GM12875 (cell line): ENCODE results near the gene JCAD.
"Not testable (repeated sequence)": the region's sequence is repeated elsewhere in the genome, so short reads cannot be mapped to it uniquely, and the experiment has no call there.

Experiments used
- H3K4me3 ChIP-seq: one replicate; pipeline ENCODE4 v1.5.1; 2011; ENCODE audit warnings: low read depth, low read length, control low read depth
- TF ChIP-seq, protein P1 (sequence below): IDR thresholded peaks from 2 replicates; pipeline ENCODE4 v1.5.1; 2011; ENCODE audit warnings: low read depth, mild to moderate bottlenecking, control low read depth, inconsistent platforms, low read length, moderate library complexity, borderline replicate concordance; ENCODE audit not compliant: insufficient read depth

JCAD gene

GRCh38 chr10:30011956-30012647 lies 47.3 kb downstream of the JCAD start:
- H3K4me3 ChIP-seq = no peak overlapping the region
- TF ChIP-seq, protein P1, sequence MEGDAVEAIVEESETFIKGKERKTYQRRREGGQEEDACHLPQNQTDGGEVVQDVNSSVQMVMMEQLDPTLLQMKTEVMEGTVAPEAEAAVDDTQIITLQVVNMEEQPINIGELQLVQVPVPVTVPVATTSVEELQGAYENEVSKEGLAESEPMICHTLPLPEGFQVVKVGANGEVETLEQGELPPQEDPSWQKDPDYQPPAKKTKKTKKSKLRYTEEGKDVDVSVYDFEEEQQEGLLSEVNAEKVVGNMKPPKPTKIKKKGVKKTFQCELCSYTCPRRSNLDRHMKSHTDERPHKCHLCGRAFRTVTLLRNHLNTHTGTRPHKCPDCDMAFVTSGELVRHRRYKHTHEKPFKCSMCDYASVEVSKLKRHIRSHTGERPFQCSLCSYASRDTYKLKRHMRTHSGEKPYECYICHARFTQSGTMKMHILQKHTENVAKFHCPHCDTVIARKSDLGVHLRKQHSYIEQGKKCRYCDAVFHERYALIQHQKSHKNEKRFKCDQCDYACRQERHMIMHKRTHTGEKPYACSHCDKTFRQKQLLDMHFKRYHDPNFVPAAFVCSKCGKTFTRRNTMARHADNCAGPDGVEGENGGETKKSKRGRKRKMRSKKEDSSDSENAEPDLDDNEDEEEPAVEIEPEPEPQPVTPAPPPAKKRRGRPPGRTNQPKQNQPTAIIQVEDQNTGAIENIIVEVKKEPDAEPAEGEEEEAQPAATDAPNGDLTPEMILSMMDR = no peak

- H3K4me3 ChIP-seq = no peak overlapping the region
- TF ChIP-seq, protein P1 = no peak
Measured at GRCh38 chr10:30011396-30011795, 48.0 kb downstream of the JCAD start.

- no peak overlapping the region for H3K4me3 ChIP-seq
- TF ChIP-seq, protein P1 = no peak
Measured at GRCh38 chr10:30007406-30007805, 52.0 kb downstream of the JCAD start.

- TF ChIP-seq, protein P1 = no peak
- no peak overlapping the region for H3K4me3 ChIP-seq
Measured at GRCh38 chr10:30006410-30006809, 53.0 kb downstream of the JCAD start.

- not testable (repeated sequence) for H3K4me3 ChIP-seq
Measured at GRCh38 chr10:30005116-30005515, 54.3 kb downstream of the JCAD start.

DNA sequence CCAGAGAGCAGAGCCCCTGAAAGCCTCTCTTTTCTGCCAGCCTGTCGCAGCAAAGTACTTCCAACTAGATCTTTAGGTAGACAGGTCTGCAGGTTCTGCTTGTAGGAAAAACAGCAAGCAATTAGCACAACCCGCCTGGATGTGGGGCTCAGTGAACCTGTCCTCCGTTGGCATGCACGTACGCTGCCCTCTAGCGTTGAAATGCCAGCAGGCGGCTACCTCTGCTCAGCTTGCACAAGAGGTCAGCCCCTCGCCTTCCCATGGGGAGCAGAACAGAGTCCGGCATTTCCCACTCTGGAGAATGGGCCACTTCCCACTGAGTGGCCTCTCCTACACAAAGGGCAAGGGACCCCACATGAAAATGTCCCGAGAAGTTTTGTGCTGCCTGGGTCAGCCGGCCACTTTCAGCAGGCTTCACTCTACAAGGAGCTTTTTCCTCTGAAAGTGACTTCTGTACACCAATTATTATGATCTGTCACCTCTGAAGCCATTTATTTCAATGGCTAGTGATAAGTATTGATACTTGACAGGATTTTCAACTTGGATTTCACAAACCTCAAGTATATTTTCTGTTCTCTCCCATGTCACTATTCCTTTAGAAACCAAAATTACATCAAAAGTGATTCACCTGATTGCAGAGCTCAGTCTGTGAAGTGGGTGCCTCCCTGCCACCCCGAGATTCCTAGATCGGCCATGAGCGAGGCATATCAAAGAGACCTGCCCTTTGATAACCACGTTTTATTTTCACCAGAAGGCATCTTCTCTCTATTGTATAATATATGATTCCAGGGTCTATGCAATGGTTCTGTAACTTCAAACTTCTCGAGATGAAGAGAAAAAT lies 56.7 kb downstream of the JCAD start:
- no peak overlapping the region for H3K4me3 ChIP-seq
- TF ChIP-seq, protein P1 = peak; percentile 90

GRCh38 chr10:30000802-30001571 lies 58.4 kb downstream of the JCAD start:
- TF ChIP-seq, protein P1 = no peak
- H3K4me3 ChIP-seq = no peak overlapping the region
